ENCODE results near the gene DOCK2.

The DOCK2 gene

DNA sequence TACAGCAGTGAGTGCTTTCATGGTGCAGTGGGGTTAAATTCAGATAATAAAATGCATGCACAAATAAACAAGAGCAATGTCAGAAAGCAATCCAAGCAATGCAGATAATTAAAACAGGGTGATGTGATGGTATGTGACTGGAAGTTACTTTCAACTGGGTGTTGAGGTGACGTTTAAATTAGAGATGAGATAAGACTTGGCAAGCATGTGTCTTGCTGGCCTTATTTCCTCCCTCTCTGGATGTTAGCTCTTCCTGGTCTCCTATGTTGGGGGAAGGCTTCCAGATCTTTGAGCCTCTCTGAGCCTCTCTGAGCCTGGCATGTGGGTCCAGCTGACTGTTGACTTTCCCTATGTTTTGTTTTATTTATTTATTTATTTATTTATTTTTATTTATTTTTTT, 54.4 kb downstream of the DOCK2 start:
- H3K4me3 ChIP-seq (ENCODE audit: low read depth in 1 of 2, low read length in 2 of 2) = no peak overlapping the region
- no peaks in the 10 kb centered on the region for H3K4me1 ChIP-seq (ENCODE audit: insufficient read depth, low read length)
- no peaks in the 10 kb centered on the region for H3K27me3 ChIP-seq (ENCODE audit: control insufficient read depth in 1 of 2, insufficient read depth in 2 of 2, low read length in 2 of 2)
- H3K27ac ChIP-seq (ENCODE audit: low read depth, low read length) = no peak overlapping the region
- no peak overlapping the region for H3K9ac ChIP-seq (ENCODE audit: low read length)
- no peaks in the 10 kb centered on the region for H3K36me3 ChIP-seq (ENCODE audit: insufficient read depth, low read length)
- no peaks in the 10 kb centered on the region for H3K9me3 ChIP-seq (ENCODE audit: low read length)

DNA sequence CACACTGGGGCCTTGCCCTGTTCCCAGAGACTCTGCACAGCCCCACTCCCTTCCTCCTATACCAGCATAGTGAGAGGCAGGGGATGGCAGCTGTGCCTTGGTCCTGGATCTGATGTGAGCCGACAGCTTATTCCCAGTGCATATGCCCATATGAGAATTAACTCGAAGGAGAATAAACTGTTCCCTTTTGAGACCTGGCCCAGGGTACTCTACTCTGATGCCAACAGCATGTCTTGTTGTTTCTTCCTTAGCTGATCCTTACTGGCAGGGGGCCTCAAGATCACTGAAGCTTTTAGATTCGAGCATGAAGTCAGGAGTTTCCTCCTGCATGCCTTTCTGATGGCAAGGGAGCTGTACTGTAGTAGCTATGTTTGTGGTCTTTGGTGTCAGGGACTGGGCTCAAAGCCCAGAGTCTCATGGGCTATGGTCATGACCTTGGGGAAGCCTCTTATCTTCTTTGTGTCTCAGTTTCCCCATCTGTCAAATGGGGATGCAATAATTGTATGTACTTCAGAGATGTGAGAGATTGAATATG, 57.1 kb downstream of the DOCK2 start:
- H3K4me1 ChIP-seq (ENCODE audit: insufficient read depth, low read length) = no peaks in the 10 kb centered on the region
- H3K9me3 ChIP-seq (ENCODE audit: low read length) = no peaks in the 10 kb centered on the region
- no peaks in the 10 kb centered on the region for H3K36me3 ChIP-seq (ENCODE audit: insufficient read depth, low read length)
- no peak overlapping the region for H3K4me3 ChIP-seq (ENCODE audit: low read depth in 1 of 2, low read length in 2 of 2)
- no peak overlapping the region for H3K9ac ChIP-seq (ENCODE audit: low read length)
- H3K27me3 ChIP-seq (ENCODE audit: control insufficient read depth in 1 of 2, insufficient read depth in 2 of 2, low read length in 2 of 2) = no peaks in the 10 kb centered on the region
- no peak overlapping the region for H3K27ac ChIP-seq (ENCODE audit: low read depth, low read length)

DNA sequence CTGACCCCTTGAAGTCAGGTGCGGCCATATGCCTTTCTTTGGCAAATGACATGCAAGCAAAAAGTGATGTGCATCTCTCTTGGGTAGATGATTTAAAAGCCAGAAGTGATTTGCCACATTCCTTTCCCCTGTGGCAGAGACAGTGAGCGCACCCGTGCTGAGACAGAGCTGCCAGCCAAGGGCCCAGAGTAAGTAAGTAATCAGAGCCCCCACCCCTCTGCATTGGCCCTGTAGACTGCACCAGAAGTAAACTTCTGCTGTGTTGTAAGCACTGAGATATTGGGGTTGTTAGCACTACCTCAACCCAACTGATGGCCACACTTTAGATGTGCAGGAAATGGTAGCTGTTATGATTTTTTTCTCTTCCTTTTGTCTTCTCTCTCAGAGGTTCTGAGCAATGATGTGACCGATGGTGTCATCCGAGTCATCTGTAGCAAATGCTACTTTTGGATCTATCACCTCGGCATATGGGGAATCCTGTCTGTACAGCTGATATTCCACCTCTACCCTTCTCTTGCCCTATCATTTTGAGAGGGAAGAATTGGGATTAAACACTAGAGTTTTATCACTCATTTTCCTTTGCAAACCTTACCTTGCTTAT, 58.0 kb downstream of the DOCK2 start:
- Histone ChIP-seq H3K36me3 (ENCODE audit: insufficient read depth, low read length) (no peaks in the 10 kb centered on the region), H3K4me3 (ENCODE audit: low read depth in 1 of 2, low read length in 2 of 2) (no peak overlapping the region), H3K9ac (ENCODE audit: low read length) (no peak overlapping the region), H3K27ac (ENCODE audit: low read depth, low read length) (no peak overlapping the region), H3K9me3 (ENCODE audit: low read length) (no peaks in the 10 kb centered on the region), H3K4me1 (ENCODE audit: insufficient read depth, low read length) (no peaks in the 10 kb centered on the region), H3K27me3 (ENCODE audit: control insufficient read depth in 1 of 2, insufficient read depth in 2 of 2, low read length in 2 of 2) (no peaks in the 10 kb centered on the region)

DNA sequence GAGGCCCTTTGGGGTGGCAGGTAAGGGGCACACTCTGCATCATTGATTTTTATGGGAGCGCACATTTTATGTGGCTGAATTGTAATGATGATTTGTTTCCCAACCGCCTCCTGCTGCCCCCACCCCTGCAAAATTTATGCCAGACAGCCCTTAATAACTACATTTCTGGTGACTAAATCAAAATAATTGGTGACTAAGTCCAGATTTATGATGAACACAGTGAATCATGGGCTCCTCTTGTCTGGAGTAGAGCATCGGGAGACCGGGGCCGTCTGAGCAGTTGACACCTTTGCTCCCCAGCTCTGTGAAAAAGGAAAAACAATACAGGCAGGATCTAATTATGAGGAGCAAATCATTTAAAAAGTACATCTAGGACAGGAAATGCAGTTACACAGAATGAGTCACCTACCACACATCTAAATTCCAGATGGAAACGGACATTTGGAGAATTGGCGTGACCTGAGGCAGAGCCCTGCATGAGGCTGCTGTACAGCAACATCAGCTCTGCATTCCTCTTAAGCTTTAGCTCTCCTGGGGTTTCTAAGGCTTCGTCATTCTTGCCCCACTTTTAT, 58.9 kb downstream of the DOCK2 start:
- H3K4me1 ChIP-seq (ENCODE audit: insufficient read depth, low read length) = no peaks in the 10 kb centered on the region
- H3K9ac ChIP-seq (ENCODE audit: low read length) = no peak overlapping the region
- no peaks in the 10 kb centered on the region for H3K27me3 ChIP-seq (ENCODE audit: control insufficient read depth in 1 of 2, insufficient read depth in 2 of 2, low read length in 2 of 2)
- no peaks in the 10 kb centered on the region for H3K9me3 ChIP-seq (ENCODE audit: low read length)
- H3K4me3 ChIP-seq (ENCODE audit: low read depth in 1 of 2, low read length in 2 of 2) = no peak overlapping the region
- no peaks in the 10 kb centered on the region for H3K36me3 ChIP-seq (ENCODE audit: insufficient read depth, low read length)
- no peak overlapping the region for H3K27ac ChIP-seq (ENCODE audit: low read depth, low read length)

DNA sequence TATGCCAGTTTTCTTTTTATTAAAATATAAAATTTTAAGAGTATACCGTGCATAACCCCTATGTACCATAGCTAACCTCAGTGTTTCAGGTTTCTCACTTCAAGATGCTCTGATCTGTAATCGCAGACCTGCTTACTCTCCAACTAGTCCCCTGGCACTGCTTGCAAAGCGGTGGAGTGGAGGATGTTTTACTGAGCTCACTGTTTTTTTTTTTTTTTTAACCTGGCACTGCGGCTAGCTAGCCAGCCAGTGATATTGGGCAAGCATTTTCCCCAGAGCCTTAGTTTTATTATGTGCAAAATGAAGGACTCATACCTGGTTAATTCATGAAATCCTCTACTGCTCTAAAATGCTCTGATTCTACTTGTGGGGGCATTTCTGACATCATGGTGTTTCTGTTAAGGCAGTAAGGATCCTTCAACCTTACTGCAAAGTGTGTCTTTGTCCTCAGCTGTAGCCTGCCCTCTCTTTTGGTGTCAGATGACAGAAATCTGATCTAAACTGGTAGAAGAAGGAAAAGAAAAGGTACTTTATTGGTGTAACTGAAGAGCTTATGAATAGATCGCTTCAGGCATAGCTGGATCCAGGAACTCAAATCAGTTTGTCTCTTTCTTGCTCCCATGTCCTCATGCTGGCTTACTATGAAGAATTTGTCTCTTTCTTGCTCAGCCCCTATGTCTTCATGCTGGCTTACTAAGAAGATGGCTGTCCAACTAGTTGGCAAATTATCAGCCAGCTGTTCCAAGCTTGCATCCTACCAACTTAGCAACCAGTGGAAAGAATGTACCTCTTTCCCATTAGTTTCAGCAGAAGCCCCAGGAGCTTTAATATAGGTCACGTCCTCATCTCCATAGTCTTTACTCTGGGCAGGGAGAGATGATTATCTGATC, 59.8 kb downstream of the DOCK2 start:
- Histone ChIP-seq H3K4me3 (ENCODE audit: low read depth in 1 of 2, low read length in 2 of 2) (no peak overlapping the region), H3K9ac (ENCODE audit: low read length) (no peak overlapping the region), H3K36me3 (ENCODE audit: insufficient read depth, low read length) (no peaks in the 10 kb centered on the region)

DNA sequence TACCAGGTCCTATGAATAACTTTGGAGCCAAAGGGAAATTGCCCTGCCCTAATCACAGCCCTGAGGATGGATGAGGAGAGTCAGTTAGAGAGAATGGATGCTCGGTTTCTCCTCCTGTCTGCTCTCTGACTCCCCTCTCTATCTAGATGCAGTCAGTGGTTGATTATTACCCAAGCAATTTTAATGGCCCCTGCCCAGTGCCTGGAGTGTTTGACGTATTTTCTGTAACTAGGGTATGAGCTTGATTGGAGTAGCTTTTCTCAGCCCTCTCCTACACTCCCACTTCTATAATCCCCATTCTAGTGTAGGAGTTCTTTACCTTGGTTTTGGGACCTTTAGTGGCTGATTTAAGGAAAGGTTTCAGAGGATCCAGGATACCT, 60.4 kb downstream of the DOCK2 start:
- no peaks in the 10 kb centered on the region for H3K9me3 ChIP-seq (ENCODE audit: low read length)
- H3K9ac ChIP-seq (ENCODE audit: low read length) = no peak overlapping the region
- H3K36me3 ChIP-seq (ENCODE audit: insufficient read depth, low read length) = no peaks in the 10 kb centered on the region
- no peak overlapping the region for H3K27ac ChIP-seq (ENCODE audit: low read depth, low read length)
- no peak overlapping the region for H3K4me3 ChIP-seq (ENCODE audit: low read depth in 1 of 2, low read length in 2 of 2)
- H3K27me3 ChIP-seq (ENCODE audit: control insufficient read depth in 1 of 2, insufficient read depth in 2 of 2, low read length in 2 of 2) = no peaks in the 10 kb centered on the region
- no peaks in the 10 kb centered on the region for H3K4me1 ChIP-seq (ENCODE audit: insufficient read depth, low read length)

More for the DNA sequence above, 59.8 kb downstream of the DOCK2 start:
- no peaks in the 10 kb centered on the region for H3K4me1 ChIP-seq (ENCODE audit: insufficient read depth, low read length)
- no peak overlapping the region for H3K27ac ChIP-seq (ENCODE audit: low read depth, low read length)
- no peaks in the 10 kb centered on the region for H3K9me3 ChIP-seq (ENCODE audit: low read length)
- H3K27me3 ChIP-seq (ENCODE audit: control insufficient read depth in 1 of 2, insufficient read depth in 2 of 2, low read length in 2 of 2) = no peaks in the 10 kb centered on the region

DNA sequence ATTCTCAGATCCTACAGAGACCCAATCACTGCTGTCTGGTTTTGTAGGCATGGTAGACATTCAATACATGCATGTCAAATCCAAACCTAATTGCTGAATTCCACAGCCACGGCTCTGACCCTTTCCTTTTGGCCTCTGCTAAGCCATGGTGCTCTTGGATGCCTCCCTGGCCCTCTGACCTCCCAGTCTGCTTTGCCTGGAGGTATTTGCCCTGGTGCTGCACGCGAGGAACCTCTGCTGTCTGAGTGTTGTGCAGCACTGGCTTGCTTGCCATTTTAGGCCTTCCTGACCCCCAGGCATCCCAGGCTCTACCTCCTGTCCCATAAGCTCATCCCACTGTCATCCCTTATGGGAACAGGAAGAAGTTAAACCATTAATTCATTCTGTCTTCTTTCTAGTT, 60.9 kb downstream of the DOCK2 start:
- Histone ChIP-seq H3K4me1 (ENCODE audit: insufficient read depth, low read length) (no peaks in the 10 kb centered on the region), H3K9ac (ENCODE audit: low read length) (no peak overlapping the region), H3K4me3 (ENCODE audit: low read depth in 1 of 2, low read length in 2 of 2) (no peak overlapping the region), H3K9me3 (ENCODE audit: low read length) (no peaks in the 10 kb centered on the region), H3K36me3 (ENCODE audit: insufficient read depth, low read length) (no peaks in the 10 kb centered on the region), H3K27ac (ENCODE audit: low read depth, low read length) (no peak overlapping the region), H3K27me3 (ENCODE audit: control insufficient read depth in 1 of 2, insufficient read depth in 2 of 2, low read length in 2 of 2) (no peaks in the 10 kb centered on the region)

DNA sequence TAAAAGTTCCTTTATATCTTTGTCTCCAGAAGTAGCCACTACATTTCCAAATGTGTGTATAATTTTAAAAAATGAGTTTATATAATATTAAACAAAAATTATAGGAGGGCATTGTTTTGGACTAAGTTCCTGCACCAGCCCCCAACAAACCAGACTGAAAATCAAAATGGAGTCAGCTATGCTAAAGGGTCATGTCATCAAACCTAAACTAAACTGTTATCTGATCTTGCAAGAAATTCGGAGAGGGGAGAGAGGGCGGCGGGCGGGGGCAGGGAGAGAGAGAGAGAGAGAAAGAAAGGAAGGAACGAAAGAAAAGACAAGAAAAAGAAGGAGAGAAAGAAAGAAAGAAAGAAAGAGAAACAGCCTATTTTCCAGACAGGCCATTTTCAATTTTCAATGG, 63.5 kb downstream of the DOCK2 start:
- Histone ChIP-seq H3K36me3 (ENCODE audit: insufficient read depth, low read length) (no peaks in the 10 kb centered on the region), H3K27ac (ENCODE audit: low read depth, low read length) (no peak overlapping the region), H3K4me1 (ENCODE audit: insufficient read depth, low read length) (no peaks in the 10 kb centered on the region), H3K9me3 (ENCODE audit: low read length) (no peaks in the 10 kb centered on the region), H3K9ac (ENCODE audit: low read length) (no peak overlapping the region), H3K4me3 (ENCODE audit: low read depth in 1 of 2, low read length in 2 of 2) (no peak overlapping the region), H3K27me3 (ENCODE audit: control insufficient read depth in 1 of 2, insufficient read depth in 2 of 2, low read length in 2 of 2) (no peaks in the 10 kb centered on the region)

DNA sequence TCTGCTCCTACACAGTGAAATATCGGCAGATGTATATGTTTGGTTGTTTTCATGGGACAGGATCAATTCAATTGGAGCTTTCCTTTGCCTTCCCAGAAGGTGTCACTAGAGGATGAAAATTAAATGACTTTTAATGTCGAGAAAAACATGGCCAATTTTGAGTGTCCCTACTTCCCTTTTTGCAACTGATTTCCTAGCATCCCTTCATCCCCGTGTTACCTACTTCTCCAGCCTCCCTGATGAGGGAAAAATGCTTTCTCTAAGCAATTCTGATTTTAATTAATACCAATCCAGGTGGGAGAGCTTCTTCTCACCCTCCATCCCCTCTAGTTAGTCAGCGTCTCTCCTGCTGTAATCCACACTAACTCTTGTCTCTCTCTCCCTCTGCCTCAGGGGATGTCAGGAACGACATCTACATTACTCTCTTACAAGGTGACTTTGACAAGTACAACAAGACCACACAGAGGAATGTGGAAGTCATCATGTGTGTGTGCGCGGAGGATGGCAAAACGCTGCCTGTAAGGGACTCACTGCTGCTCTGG, 64.9 kb downstream of the DOCK2 start:
- Histone ChIP-seq H3K9ac (ENCODE audit: low read length) (no peak overlapping the region), H3K4me1 (ENCODE audit: insufficient read depth, low read length) (no peaks in the 10 kb centered on the region), H3K9me3 (ENCODE audit: low read length) (no peaks in the 10 kb centered on the region), H3K4me3 (ENCODE audit: low read depth in 1 of 2, low read length in 2 of 2) (no peak overlapping the region), H3K36me3 (ENCODE audit: insufficient read depth, low read length) (no peaks in the 10 kb centered on the region), H3K27ac (ENCODE audit: low read depth, low read length) (no peak overlapping the region), H3K27me3 (ENCODE audit: control insufficient read depth in 1 of 2, insufficient read depth in 2 of 2, low read length in 2 of 2) (no peaks in the 10 kb centered on the region)

DNA sequence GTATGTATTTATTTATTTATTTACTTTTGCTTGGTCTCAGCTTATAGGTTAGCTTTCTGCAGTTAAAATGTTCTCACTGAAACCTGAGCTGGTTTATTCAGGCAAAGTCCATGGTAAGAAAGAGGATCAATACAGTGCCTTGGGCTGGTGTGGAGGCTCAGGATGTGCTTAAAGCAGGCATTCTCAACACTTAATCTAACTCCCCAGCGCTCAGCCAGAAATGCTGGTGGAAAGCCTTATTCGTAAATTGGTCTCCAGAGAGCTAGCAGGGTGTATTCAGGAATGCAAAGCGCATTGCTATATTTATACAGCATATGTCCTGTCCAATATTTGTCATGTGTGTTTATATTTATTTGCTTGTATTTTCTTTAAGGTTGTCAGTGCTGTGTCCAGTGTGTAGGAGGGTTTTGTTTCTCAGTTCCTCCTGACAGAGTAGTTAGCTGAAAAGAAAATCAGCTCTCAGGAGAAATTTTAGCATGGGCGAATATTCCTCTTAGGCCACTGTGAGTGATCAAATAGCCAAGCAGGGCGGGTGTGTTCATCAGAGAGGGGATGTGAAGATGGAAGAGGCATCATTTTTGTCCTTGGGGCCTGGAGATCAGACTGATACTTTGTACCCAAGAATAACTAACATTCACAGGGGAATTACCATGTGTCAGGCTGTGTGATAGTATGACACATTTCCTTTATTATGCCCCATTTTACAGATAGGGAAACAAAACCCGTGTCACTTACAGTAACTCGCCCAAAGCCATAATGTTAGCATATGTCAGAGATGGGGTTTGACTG, 65.8 kb downstream of the DOCK2 start:
- no peaks in the 10 kb centered on the region for H3K4me1 ChIP-seq (ENCODE audit: insufficient read depth, low read length)
- no peaks in the 10 kb centered on the region for H3K9me3 ChIP-seq (ENCODE audit: low read length)
- H3K27ac ChIP-seq (ENCODE audit: low read depth, low read length) = no peak overlapping the region
- H3K27me3 ChIP-seq (ENCODE audit: control insufficient read depth in 1 of 2, insufficient read depth in 2 of 2, low read length in 2 of 2) = no peaks in the 10 kb centered on the region
- no peak overlapping the region for H3K4me3 ChIP-seq (ENCODE audit: low read depth in 1 of 2, low read length in 2 of 2)
- H3K9ac ChIP-seq (ENCODE audit: low read length) = no peak overlapping the region
- H3K36me3 ChIP-seq (ENCODE audit: insufficient read depth, low read length) = no peaks in the 10 kb centered on the region

DNA sequence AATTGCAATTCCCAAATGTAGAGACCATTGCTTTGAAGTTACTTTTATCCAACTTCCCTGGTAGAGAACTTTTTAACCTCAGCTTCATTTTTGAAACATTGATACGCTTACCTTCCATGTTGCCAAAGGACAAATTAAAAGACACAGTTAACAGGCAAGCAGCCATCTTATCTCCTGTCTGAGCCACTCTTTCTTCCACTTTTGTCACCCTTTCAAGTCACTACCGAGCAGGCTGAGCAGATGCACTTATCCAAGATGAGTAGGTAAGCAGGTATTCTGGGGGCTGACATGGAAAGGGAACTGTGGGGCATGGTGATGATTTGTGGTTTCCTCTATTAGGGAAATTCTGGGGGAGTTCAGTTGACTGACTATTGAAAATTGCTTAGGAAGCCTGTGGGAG, 66.7 kb downstream of the DOCK2 start:
- H3K4me1 ChIP-seq (ENCODE audit: insufficient read depth, low read length) = no peaks in the 10 kb centered on the region
- H3K27me3 ChIP-seq (ENCODE audit: control insufficient read depth in 1 of 2, insufficient read depth in 2 of 2, low read length in 2 of 2) = no peaks in the 10 kb centered on the region
- H3K4me3 ChIP-seq (ENCODE audit: low read depth in 1 of 2, low read length in 2 of 2) = no peak overlapping the region
- H3K9me3 ChIP-seq (ENCODE audit: low read length) = no peaks in the 10 kb centered on the region
- H3K9ac ChIP-seq (ENCODE audit: low read length) = no peak overlapping the region
- no peak overlapping the region for H3K27ac ChIP-seq (ENCODE audit: low read depth, low read length)
- H3K36me3 ChIP-seq (ENCODE audit: insufficient read depth, low read length) = no peaks in the 10 kb centered on the region

All from muscle layer of colon (tissue), 2 donors.